ENCODE measurements around the gene VPS13C.

- no peak for TF ChIP-seq POLR2A (IDR thresholded peaks at IDR 0.05; ENCODE audit: low read depth, low read length)
- no peak for TF ChIP-seq POLR2AphosphoS5 (IDR thresholded peaks at IDR 0.05; ENCODE audit: low read depth, low read length)
Observed at GRCh38 chr15:61841466-61841865, 218.8 kb downstream of the VPS13C start.
